BLaER1 treated with 17β-estradiol and CSF1 and Interleukin-3, amounts not matched to agents 10 nM and 100 nM (cell line): ENCODE data around the gene FADD.
"Not testable (repeated sequence)": the region's sequence is repeated elsewhere in the genome, so short reads cannot be mapped to it uniquely, and the experiment has no call there.

Experiments used
- H3K27ac ChIP-seq, 11 experiments: shearing (Covaris generic); formaldehyde crosslinking; 2 replicates each; pipeline ENCODE4 v1.8.1; 2022
- H3K27me3 ChIP-seq, 11 experiments: shearing (Covaris generic); formaldehyde crosslinking; 2 replicates each; pipeline ENCODE4 v1.8.1; 2022
- H3K36me3 ChIP-seq, 11 experiments: shearing (Covaris generic); formaldehyde crosslinking; 2 replicates each; pipeline ENCODE4 v1.8.1; 2022
- H3K4me1 ChIP-seq, 10 experiments: shearing (Covaris generic); formaldehyde crosslinking; 2 replicates each; pipeline ENCODE4 v1.8.1; 2022
- H3K4me2 ChIP-seq, 11 experiments: shearing (Covaris generic); formaldehyde crosslinking; 2 replicates each; pipeline ENCODE4 v1.8.1; 2022
- H3K4me3 ChIP-seq, 10 experiments: shearing (Covaris generic); formaldehyde crosslinking; 2 replicates each; pipeline ENCODE4 v1.8.1; 2022
- H3K9ac ChIP-seq, 11 experiments: shearing (Covaris generic); formaldehyde crosslinking; 2 replicates each; pipeline ENCODE4 v1.8.1; 2022
- H3K9me3 ChIP-seq, 11 experiments: shearing (Covaris generic); formaldehyde crosslinking; replicated peaks in 1 of 11; 2 replicates each; pipeline ENCODE4 v1.8.1; 2022
- H4K20me1 ChIP-seq, 11 experiments: shearing (Covaris generic); formaldehyde crosslinking; 2 replicates each; pipeline ENCODE4 v1.8.1; 2022
- Cebpa-rat ChIP-seq, 11 experiments: shearing (Covaris generic); IDR thresholded peaks; 2 replicates each; pipeline ENCODE4 v1.8.1; 2022

The FADD gene

GRCh38 chr11:70194792-70195791, 8.0 kb upstream of the FADD start:
- Histone ChIP-seq H3K9me3 (no peaks in the 10 kb centered on the region), H3K4me3 (no peak overlapping the region), H3K27me3 (no peaks in the 10 kb centered on the region), H3K4me1 (peaks cover 0 to 22% (median 17%) of the 10 kb centered on the region in 10 experiments; a peak in 14 of 20 replicates), H3K27ac (no peak overlapping the region), H3K9ac (peak overlapping the region in 1 of 11 experiments; percentile 31; a peak in 1 of 22 replicates), H4K20me1 (peaks cover 0 to 4% (median 0%) of the 10 kb centered on the region in 11 experiments; a peak in 1 of 22 replicates), H3K4me2 (no peak overlapping the region), H3K36me3 (no peaks in the 10 kb centered on the region)
- no peak for TF ChIP-seq Cebpa-rat (IDR thresholded peaks at IDR 0.05)

GRCh38 chr11:70200212-70200844, 2.8 kb upstream of the FADD start:
- Histone ChIP-seq H3K27ac (peak overlapping the region in 1 of 11 experiments; percentile 9; a peak in 1 of 22 replicates), H3K4me2 (no peak overlapping the region), H4K20me1 (peaks cover 14 to 15% (median 15%) of the 10 kb centered on the region in 11 experiments), H3K9me3 (0 out of 22 replicates have a peak, but pooled peaks cover 0 to 3% (median 0%) of the 10 kb centered on the region in 11 experiments), H3K4me3 (no peak overlapping the region), H3K9ac (no peak overlapping the region), H3K4me1 (peaks cover 24 to 34% (median 31%) of the 10 kb centered on the region in 10 experiments), H3K36me3 (peaks cover 3 to 11% (median 8%) of the 10 kb centered on the region in 11 experiments; a peak in 18 of 22 replicates), H3K27me3 (no peaks in the 10 kb centered on the region)
- TF ChIP-seq Cebpa-rat (IDR thresholded peaks at IDR 0.05), result no peak

- H3K9me3 ChIP-seq, H3K27me3 ChIP-seq, H3K4me3 ChIP-seq, H3K9ac ChIP-seq: not testable (repeated sequence)
- peak overlapping the region in 9 of 11 experiments; percentile 64 to 99 (median 97); a peak in 17 of 22 replicates for H3K27ac ChIP-seq
- H4K20me1 ChIP-seq, result peaks cover 21 to 22% (median 22%) of the 10 kb centered on the region in 11 experiments
- H3K36me3 ChIP-seq, result peaks cover 9 to 19% (median 15%) of the 10 kb centered on the region in 11 experiments
- H3K4me1 ChIP-seq, result peaks cover 29 to 41% (median 37%) of the 10 kb centered on the region in 10 experiments
- peak overlapping the region in 5 of 11 experiments; percentile 87 to 99 (median 98); a peak in 8 of 22 replicates for H3K4me2 ChIP-seq
Measured at GRCh38 chr11:70201047-70201446, 2.0 kb upstream of the FADD start.

GRCh38 chr11:70201882-70202861, 924 bp upstream of the FADD start:
- H3K4me1 ChIP-seq, result peaks cover 29 to 50% (median 40%) of the 10 kb centered on the region in 10 experiments
- no peaks in the 10 kb centered on the region for H3K27me3 ChIP-seq
- H3K9ac ChIP-seq, result peak overlapping the region; percentile 91 to 99 (median 98)
- H4K20me1 ChIP-seq, result peaks cover 32 to 34% (median 33%) of the 10 kb centered on the region in 11 experiments
- H3K36me3 ChIP-seq, result peaks cover 20 to 30% (median 27%) of the 10 kb centered on the region in 11 experiments
- TF ChIP-seq Cebpa-rat (IDR thresholded peaks at IDR 0.05), result peak in 8 of 11 experiments; percentile 21 to 81 (median 64); a peak in 12 of 22 replicates
- H3K27ac ChIP-seq, result peak overlapping the region; percentile 68 to 99 (median 97)
- peak overlapping the region; percentile 46 to 99 (median 96) for H3K4me2 ChIP-seq
- 0 out of 22 replicates have a peak, but pooled peaks cover 0 to 3% (median 0%) of the 10 kb centered on the region in 11 experiments for H3K9me3 ChIP-seq
- peak overlapping the region; percentile 84 to 99 (median 90) for H3K4me3 ChIP-seq

GRCh38 chr11:70203751-70204465, 812 bp downstream of the FADD start:
- no peaks in the 10 kb centered on the region for H3K27me3 ChIP-seq
- H3K36me3 ChIP-seq, result peaks cover 37 to 47% (median 44%) of the 10 kb centered on the region in 11 experiments
- peak overlapping the region; percentile 87 to 99 (median 98) for H3K4me2 ChIP-seq
- H3K27ac ChIP-seq, result peak overlapping the region; percentile 72 to 99 (median 97)
- peaks cover 49 to 51% (median 50%) of the 10 kb centered on the region in 11 experiments for H4K20me1 ChIP-seq
- peak overlapping the region; percentile 91 to 99 (median 98) for H3K9ac ChIP-seq
- no peak for TF ChIP-seq Cebpa-rat (IDR thresholded peaks at IDR 0.05)
- peak overlapping the region; percentile 84 to 99 (median 90) for H3K4me3 ChIP-seq
- peaks cover 30 to 57% (median 40%) of the 10 kb centered on the region in 10 experiments for H3K4me1 ChIP-seq
- H3K9me3 ChIP-seq, result 0 out of 22 replicates have a peak, but pooled peaks cover 0 to 3% (median 0%) of the 10 kb centered on the region in 11 experiments

GRCh38 chr11:70204466-70204799, 1.3 kb downstream of the FADD start:
- Histone ChIP-seq H3K4me2 (peak overlapping the region; percentile 87 to 99 (median 98)), H3K9me3 (0 out of 22 replicates have a peak, but pooled peaks cover 0 to 3% (median 0%) of the 10 kb centered on the region in 11 experiments), H3K27ac (peak overlapping the region; percentile 72 to 99 (median 97); a peak in 21 of 22 replicates), H3K9ac (peak overlapping the region; percentile 91 to 99 (median 98)), H3K27me3 (no peaks in the 10 kb centered on the region), H3K4me3 (peak overlapping the region; percentile 84 to 99 (median 90)), H3K4me1 (peaks cover 30 to 62% (median 42%) of the 10 kb centered on the region in 10 experiments), H3K36me3 (peaks cover 42 to 52% (median 49%) of the 10 kb centered on the region in 11 experiments), H4K20me1 (peaks cover 55 to 56% (median 56%) of the 10 kb centered on the region in 11 experiments)
- no peak for TF ChIP-seq Cebpa-rat (IDR thresholded peaks at IDR 0.05)

GRCh38 chr11:70205049-70205725, 2.1 kb downstream of the FADD start:
- peaks cover 47 to 59% (median 54%) of the 10 kb centered on the region in 11 experiments for H3K36me3 ChIP-seq
- peak overlapping the region in 8 of 11 experiments; percentile 90 to 99 (median 97); a peak in 12 of 22 replicates for H3K27ac ChIP-seq
- H3K4me1 ChIP-seq, result peaks cover 30 to 68% (median 47%) of the 10 kb centered on the region in 10 experiments
- peaks cover 62 to 64% (median 63%) of the 10 kb centered on the region in 11 experiments for H4K20me1 ChIP-seq
- peak overlapping the region; percentile 91 to 99 (median 98); a peak in 17 of 22 replicates for H3K9ac ChIP-seq
- H3K9me3 ChIP-seq, result 0 out of 22 replicates have a peak, but pooled peaks cover 0 to 3% (median 0%) of the 10 kb centered on the region in 11 experiments
- TF ChIP-seq Cebpa-rat (IDR thresholded peaks at IDR 0.05), result no peak
- H3K4me2 ChIP-seq, result peak overlapping the region; percentile 87 to 99 (median 98)
- H3K27me3 ChIP-seq, result no peaks in the 10 kb centered on the region
- H3K4me3 ChIP-seq, result peak overlapping the region in 5 of 10 experiments; percentile 89 to 99 (median 90); a peak in 9 of 20 replicates
